ENCODE data around the gene LYVE1.

The LYVE1 gene

DNA sequence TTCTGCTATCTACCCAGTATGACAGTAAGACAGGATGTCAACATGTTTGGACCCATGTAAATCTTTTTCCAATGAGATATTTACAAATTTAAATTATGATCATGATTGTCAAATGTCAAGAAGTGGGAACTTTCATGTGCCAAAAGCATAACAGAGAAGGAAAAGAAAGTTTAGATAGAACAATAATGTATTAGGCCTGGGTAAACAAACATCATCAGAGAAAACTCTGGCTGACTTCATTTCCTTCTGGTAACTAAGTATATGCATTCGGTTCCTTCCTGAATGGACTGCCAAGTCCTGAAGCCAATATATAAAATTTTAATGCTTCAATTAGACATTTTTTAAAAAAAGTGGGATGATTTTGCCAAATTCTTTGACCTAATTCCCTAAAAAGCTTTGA lies 44.0 kb downstream of the LYVE1 start:
- TF ChIP-seq POLR2AphosphoS5 (IDR thresholded peaks at IDR 0.05; ENCODE audit: low read depth, low read length) (no peak), FOXP2 (optimal IDR thresholded peaks at IDR 0.05; ENCODE audit: borderline replicate concordance, extremely low read depth, extremely low read length, insufficient read depth) (no peak), TAF1 (IDR thresholded peaks at IDR 0.05; ENCODE audit: borderline replicate concordance, insufficient read depth, low read length) (no peak)
- TF ChIP-seq, protein P1, sequence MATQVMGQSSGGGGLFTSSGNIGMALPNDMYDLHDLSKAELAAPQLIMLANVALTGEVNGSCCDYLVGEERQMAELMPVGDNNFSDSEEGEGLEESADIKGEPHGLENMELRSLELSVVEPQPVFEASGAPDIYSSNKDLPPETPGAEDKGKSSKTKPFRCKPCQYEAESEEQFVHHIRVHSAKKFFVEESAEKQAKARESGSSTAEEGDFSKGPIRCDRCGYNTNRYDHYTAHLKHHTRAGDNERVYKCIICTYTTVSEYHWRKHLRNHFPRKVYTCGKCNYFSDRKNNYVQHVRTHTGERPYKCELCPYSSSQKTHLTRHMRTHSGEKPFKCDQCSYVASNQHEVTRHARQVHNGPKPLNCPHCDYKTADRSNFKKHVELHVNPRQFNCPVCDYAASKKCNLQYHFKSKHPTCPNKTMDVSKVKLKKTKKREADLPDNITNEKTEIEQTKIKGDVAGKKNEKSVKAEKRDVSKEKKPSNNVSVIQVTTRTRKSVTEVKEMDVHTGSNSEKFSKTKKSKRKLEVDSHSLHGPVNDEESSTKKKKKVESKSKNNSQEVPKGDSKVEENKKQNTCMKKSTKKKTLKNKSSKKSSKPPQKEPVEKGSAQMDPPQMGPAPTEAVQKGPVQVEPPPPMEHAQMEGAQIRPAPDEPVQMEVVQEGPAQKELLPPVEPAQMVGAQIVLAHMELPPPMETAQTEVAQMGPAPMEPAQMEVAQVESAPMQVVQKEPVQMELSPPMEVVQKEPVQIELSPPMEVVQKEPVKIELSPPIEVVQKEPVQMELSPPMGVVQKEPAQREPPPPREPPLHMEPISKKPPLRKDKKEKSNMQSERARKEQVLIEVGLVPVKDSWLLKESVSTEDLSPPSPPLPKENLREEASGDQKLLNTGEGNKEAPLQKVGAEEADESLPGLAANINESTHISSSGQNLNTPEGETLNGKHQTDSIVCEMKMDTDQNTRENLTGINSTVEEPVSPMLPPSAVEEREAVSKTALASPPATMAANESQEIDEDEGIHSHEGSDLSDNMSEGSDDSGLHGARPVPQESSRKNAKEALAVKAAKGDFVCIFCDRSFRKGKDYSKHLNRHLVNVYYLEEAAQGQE (IDR thresholded peaks at IDR 0.05; ENCODE audit: insufficient read depth in 1 of 2, low read depth in 2 of 2, low read length in 2 of 2) = no peak

- TF ChIP-seq SIN3A (IDR thresholded peaks at IDR 0.05; ENCODE audit: borderline replicate concordance, insufficient read depth, low read length) = no peak
- no peak for TF ChIP-seq TAF1 (IDR thresholded peaks at IDR 0.05; ENCODE audit: borderline replicate concordance, insufficient read depth, low read length)
- TF ChIP-seq, protein P1 (IDR thresholded peaks at IDR 0.05; ENCODE audit: insufficient read depth in 1 of 2, low read depth in 2 of 2, low read length in 2 of 2) = no peak
- no peak for TF ChIP-seq POLR2AphosphoS5 (IDR thresholded peaks at IDR 0.05; ENCODE audit: low read depth, low read length)
- TF ChIP-seq FOXP2 (optimal IDR thresholded peaks at IDR 0.05; ENCODE audit: borderline replicate concordance, extremely low read depth, extremely low read length, insufficient read depth) = no peak
Observed at GRCh38 chr11:10522921-10523320, 45.5 kb downstream of the LYVE1 start.

DNA sequence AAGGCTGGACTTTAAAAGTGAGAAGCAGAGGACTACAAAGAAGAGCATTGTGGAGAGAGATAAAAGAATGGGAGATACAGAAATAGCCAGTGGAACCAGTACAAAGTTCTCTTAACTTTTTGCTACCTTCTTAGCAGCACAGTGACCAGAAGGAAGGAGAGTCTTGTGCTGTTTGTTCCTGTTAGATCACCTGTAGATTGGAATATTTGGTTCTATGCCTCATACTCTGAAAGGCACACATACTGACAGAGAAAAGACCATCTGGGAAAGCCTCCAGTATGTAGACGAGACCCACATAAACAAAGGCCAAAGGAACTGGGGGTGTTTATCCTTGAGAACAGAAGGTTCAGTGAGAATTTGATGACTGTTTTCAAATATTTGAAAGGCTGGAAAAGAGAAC lies 46.2 kb downstream of the LYVE1 start:
- TF ChIP-seq, protein P1 (IDR thresholded peaks at IDR 0.05; ENCODE audit: insufficient read depth in 1 of 2, low read depth in 2 of 2, low read length in 2 of 2) = no peak
- TF ChIP-seq SIN3A (IDR thresholded peaks at IDR 0.05; ENCODE audit: borderline replicate concordance, insufficient read depth, low read length) (no peak), TAF1 (IDR thresholded peaks at IDR 0.05; ENCODE audit: borderline replicate concordance, insufficient read depth, low read length) (no peak), FOXP2 (optimal IDR thresholded peaks at IDR 0.05; ENCODE audit: borderline replicate concordance, extremely low read depth, extremely low read length, insufficient read depth) (no peak), POLR2AphosphoS5 (IDR thresholded peaks at IDR 0.05; ENCODE audit: low read depth, low read length) (no peak)

DNA sequence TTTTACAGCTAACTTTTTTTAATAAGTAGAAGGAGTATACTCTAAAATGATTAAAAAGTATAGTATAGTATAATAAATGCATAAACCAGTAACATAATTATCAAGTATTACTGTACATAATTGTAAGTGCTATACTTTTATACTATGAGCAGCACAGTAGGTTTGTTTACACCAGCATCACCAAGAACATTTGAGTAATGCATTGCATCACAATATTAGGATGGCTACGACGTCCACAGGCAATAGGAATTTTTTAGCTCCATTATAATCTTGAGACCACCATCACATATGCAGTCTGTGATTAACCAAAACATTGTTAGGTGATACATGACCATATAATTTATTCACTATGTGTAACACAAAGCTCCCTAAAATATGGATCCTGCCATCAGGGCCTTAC lies 47.9 kb downstream of the LYVE1 start:
- TF ChIP-seq SIN3A (IDR thresholded peaks at IDR 0.05; ENCODE audit: borderline replicate concordance, insufficient read depth, low read length) (no peak), POLR2AphosphoS5 (IDR thresholded peaks at IDR 0.05; ENCODE audit: low read depth, low read length) (no peak), TAF1 (IDR thresholded peaks at IDR 0.05; ENCODE audit: borderline replicate concordance, insufficient read depth, low read length) (no peak), FOXP2 (optimal IDR thresholded peaks at IDR 0.05; ENCODE audit: borderline replicate concordance, extremely low read depth, extremely low read length, insufficient read depth) (no peak)
- TF ChIP-seq, protein P1 (IDR thresholded peaks at IDR 0.05; ENCODE audit: insufficient read depth in 1 of 2, low read depth in 2 of 2, low read length in 2 of 2) = no peak

DNA sequence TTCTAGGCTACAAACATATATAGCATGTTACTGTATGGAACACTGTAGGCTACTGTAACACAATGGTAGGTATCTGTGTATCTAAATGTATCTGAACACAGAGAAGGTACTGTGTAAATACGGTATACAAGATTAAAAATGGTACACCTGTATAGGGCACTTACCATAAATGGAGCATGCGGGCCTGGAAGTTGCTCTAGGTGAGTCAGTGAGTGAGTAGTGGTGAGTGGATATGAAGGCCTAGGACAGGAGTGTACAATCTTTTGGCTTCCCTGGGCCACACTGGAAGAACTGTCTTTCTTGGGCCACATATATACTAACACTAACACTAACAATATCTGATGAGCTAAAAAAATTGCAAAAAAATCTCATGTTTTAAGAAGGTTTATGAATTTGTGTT lies 48.8 kb downstream of the LYVE1 start:
- TF ChIP-seq SIN3A (IDR thresholded peaks at IDR 0.05; ENCODE audit: borderline replicate concordance, insufficient read depth, low read length) (no peak), FOXP2 (optimal IDR thresholded peaks at IDR 0.05; ENCODE audit: borderline replicate concordance, extremely low read depth, extremely low read length, insufficient read depth) (no peak), POLR2AphosphoS5 (IDR thresholded peaks at IDR 0.05; ENCODE audit: low read depth, low read length) (no peak), TAF1 (IDR thresholded peaks at IDR 0.05; ENCODE audit: borderline replicate concordance, insufficient read depth, low read length) (no peak)
- TF ChIP-seq, protein P1 (IDR thresholded peaks at IDR 0.05; ENCODE audit: insufficient read depth in 1 of 2, low read depth in 2 of 2, low read length in 2 of 2) = no peak
